GM20000 (cell line): Measurements from ENCODE around the gene TNFAIP8L3.

ENCODE experiments used
- DNase-seq: peaks from one replicate; pipeline ENCODE4 v3.0.0; 2012; ENCODE audit warnings: low spot score
- CTCF ChIP-seq: IDR thresholded peaks from 2 replicates; pipeline ENCODE4 v1.5.1; 2012; ENCODE audit warnings: mild to moderate bottlenecking, control low read depth; ENCODE audit errors: extremely low read depth, missing control alignments

The TNFAIP8L3 gene

GRCh38 chr15:51024735-51025453 lies 69.8 kb downstream of the TNFAIP8L3 start:
- no peak for DNase-seq

GRCh38 chr15:51023499-51023898 lies 71.2 kb downstream of the TNFAIP8L3 start:
- no peak for DNase-seq
- TF ChIP-seq CTCF: no peak

More at GRCh38 chr15:51024735-51025453, 69.8 kb downstream of the TNFAIP8L3 start:
- TF ChIP-seq CTCF: no peak

- DNase-seq: no peak
- TF ChIP-seq CTCF: no peak
Observed at GRCh38 chr15:51022206-51022605, 72.5 kb downstream of the TNFAIP8L3 start.

- TF ChIP-seq CTCF: no peak
- no peak for DNase-seq
Observed at GRCh38 chr15:51016615-51017014, 78.1 kb downstream of the TNFAIP8L3 start.

- DNase-seq: no peak
- TF ChIP-seq CTCF: no peak
Observed at GRCh38 chr15:51011212-51011611, 83.5 kb downstream of the TNFAIP8L3 start.

- TF ChIP-seq CTCF: no peak
- DNase-seq: no peak
Observed at GRCh38 chr15:51007131-51007666, 87.5 kb downstream of the TNFAIP8L3 start.
